HCT116 (cell line): ENCODE measurements around the gene RPN1. TPM values are rescaled to one million over a fixed set of nuclear protein-coding genes. Genes with fewer than 3 reads are reported as not detected.
A peak's percentile ranks its signal among the peaks of the same experiment; 100 is the strongest.
"Not testable (repeated sequence)": the region's sequence is repeated elsewhere in the genome, so short reads cannot be mapped to it uniquely, and the experiment has no call there.

Experiments
- ATAC-seq: fragments of 200-7000 bp; cut with Tn5 transposase; 2 replicates; pipeline ENCODE4 v1.9.1; 2020; ENCODE audit warnings: mild to moderate bottlenecking, moderate library complexity
- BruUV-seq: library from RNA; stranded (reverse); fragments of 400-500 nt; replicated peaks from 2 replicates; lab custom pipeline; 2021; lab: Mats Ljungman, UMichigan
- CTCF ChIA-PET: fragments of 300-600 bp; sonication (Branson Sonifier 250); formaldehyde crosslinking; loops from one replicate; lab custom pipeline; 2021; ENCODE audit warnings: antibody characterized with exemption; lab: Charles Lee
- POLR2A ChIA-PET: fragments of 300-600, 350-600 bp; sonication (Branson Sonifier 250); formaldehyde crosslinking; loops from one replicate; lab custom pipeline; 2021; ENCODE audit warnings: antibody characterized with exemption; lab: Charles Lee
- RAD21 ChIA-PET, 2 experiments: fragments of 300-600 bp; sonication (Branson Sonifier 250); formaldehyde crosslinking; loops; one replicate each; lab custom pipeline; 2023; ENCODE audit warnings: low total read pairs in 2 of 2; ENCODE audit not compliant: uncharacterized antibody in 2 of 2, unreplicated experiment in 2 of 2, low non-redundant PET in 1 of 2; lab: Charles Lee
- DNase-seq: peaks from one replicate; pipeline ENCODE4 v3.0.0-alpha.2; 2010; ENCODE audit warnings: low read depth, low spot score
- H2AFZ ChIP-seq: fragments of 200-600 bp; shearing (Covaris generic), sonication (generic); 2 replicates; pipeline ENCODE4 v1.6.1; 2017; ENCODE audit warnings: low read depth, mixed run types, mixed read lengths, antibody characterized with exemption, low read length; ENCODE audit not compliant: poor library complexity, severe bottlenecking
- H3K27ac ChIP-seq: 2 replicates; pipeline ENCODE4 v1.5.1; 2012; ENCODE audit warnings: low read depth, low read length
- H3K27me3 ChIP-seq: fragments of 200-600 bp; sonication (generic); 2 replicates; pipeline ENCODE4 v1.6.1; 2016; ENCODE audit warnings: mixed run types, low read length, mixed read lengths; ENCODE audit not compliant: insufficient read depth
- H3K36me3 ChIP-seq, 2 experiments: fragments of 200-500 bp in 1 of 2; fragments of 200-600 bp in 1 of 2; sonication (Bioruptor generic) in 1 of 2; sonication (generic) in 1 of 2; 2 replicates each; pipeline versions ENCODE4 v1.5.1 to v1.6.1; 2014 to 2016; ENCODE audit warnings: low read length in 2 of 2, inconsistent platforms in 1 of 2, mixed read lengths in 1 of 2, mixed run types in 1 of 2; ENCODE audit not compliant: insufficient read depth in 2 of 2, control insufficient read depth in 1 of 2
- H3K4me1 ChIP-seq, 2 experiments: fragments of 200-600 bp in 1 of 2; sonication (generic) in 1 of 2; 2 replicates each; pipeline versions ENCODE4 v1.5.1 to v1.6.1; 2012 to 2017; ENCODE audit warnings: low read length in 2 of 2, inconsistent platforms in 1 of 2, mild to moderate bottlenecking in 1 of 2, mixed read lengths in 1 of 2, mixed run types in 1 of 2, moderate library complexity in 1 of 2; ENCODE audit not compliant: insufficient read depth in 2 of 2, control insufficient read depth in 1 of 2
- H3K4me2 ChIP-seq: fragments of 200-600 bp; sonication (generic); 2 replicates; pipeline ENCODE4 v1.6.1; 2017; ENCODE audit warnings: mixed run types, low read length, mixed read lengths
- H3K4me3 ChIP-seq, 2 experiments: fragments of 200-600 bp in 1 of 2; sonication (generic) in 1 of 2; replicated peaks in 1 of 2; 2 replicates each; pipeline ENCODE4 v1.5.1; 2011 to 2016; ENCODE audit warnings: low read length in 2 of 2, control low read depth in 1 of 2, low read depth in 1 of 2, mild to moderate bottlenecking in 1 of 2, mixed read lengths in 1 of 2, mixed run types in 1 of 2
- H3K79me2 ChIP-seq: fragments of 200-600 bp; sonication (generic); 2 replicates; pipeline ENCODE4 v1.6.1; 2017; ENCODE audit warnings: mild to moderate bottlenecking, mixed run types, low read length, moderate library complexity, mixed read lengths; ENCODE audit not compliant: insufficient read depth
- H3K9ac ChIP-seq: fragments of 200-600 bp; sonication (generic); 2 replicates; pipeline ENCODE4 v1.6.1; 2016; ENCODE audit warnings: low read length, mixed read lengths
- H3K9me2 ChIP-seq: fragments of 200-600 bp; sonication (generic), shearing (Covaris generic); 2 replicates; pipeline ENCODE4 v1.6.1; 2017; ENCODE audit warnings: mixed run types, mild to moderate bottlenecking, moderate library complexity; ENCODE audit not compliant: insufficient read depth
- H3K9me3 ChIP-seq, 2 experiments: fragments of 200-500 bp in 1 of 2; fragments of 200-600 bp in 1 of 2; sonication (Bioruptor generic) in 1 of 2; sonication (generic) in 1 of 2; 2 replicates each; pipeline ENCODE4 v1.6.1; 2014 to 2017; ENCODE audit warnings: low read length in 2 of 2, mixed read lengths in 2 of 2, inconsistent platforms in 1 of 2, low read depth in 1 of 2, mild to moderate bottlenecking in 1 of 2, mixed run types in 1 of 2, moderate library complexity in 1 of 2; ENCODE audit not compliant: control insufficient read depth in 1 of 2, insufficient read depth in 1 of 2
- H4K20me1 ChIP-seq: fragments of 200-600 bp; sonication (generic), shearing (Covaris generic); 2 replicates; pipeline ENCODE4 v1.6.1; 2017; ENCODE audit warnings: mixed run types, mild to moderate bottlenecking, moderate library complexity; ENCODE audit not compliant: insufficient read depth
- JUND ChIP-seq: IDR thresholded peaks from 2 replicates; pipeline ENCODE4 v1.6.1; 2012
- RAD21 ChIP-seq: IDR thresholded peaks from 2 replicates; pipeline ENCODE4 v1.6.1; 2012; ENCODE audit warnings: low read depth, mild to moderate bottlenecking
- intact Hi-C: fragments of 100-400 bp; cut with micrococcal nuclease; formaldehyde crosslinking; loops from 2 replicates; pipeline ENCODE4 v1.10.0; 2022
- total RNA-seq: library from RNA; stranded (reverse); gene quantifications from one replicate; pipeline ENCODE4 v1.2.1, GENCODE V29; 2021; ENCODE audit not compliant: unreplicated experiment
- TF ChIP-seq, protein P1 (sequence below), 3 experiments: fragments of 200-600 bp in 1 of 3; sonication (generic) in 1 of 3; IDR thresholded peaks in 2 of 3; conservative IDR thresholded peaks in 1 of 3; 2 replicates each; pipeline ENCODE4 v1.5.1; 2012 to 2017; ENCODE audit warnings: low read depth in 2 of 3, low read length in 2 of 3, antibody characterized with exemption in 1 of 3, borderline replicate concordance in 1 of 3, control low read depth in 1 of 3, mild to moderate bottlenecking in 1 of 3, mixed read lengths in 1 of 3, mixed run types in 1 of 3, moderate library complexity in 1 of 3; ENCODE audit not compliant: insufficient read depth in 1 of 3

RPN1 gene
- total RNA-seq, 1 experiment from 2014 or later, result 218 TPM

DNA sequence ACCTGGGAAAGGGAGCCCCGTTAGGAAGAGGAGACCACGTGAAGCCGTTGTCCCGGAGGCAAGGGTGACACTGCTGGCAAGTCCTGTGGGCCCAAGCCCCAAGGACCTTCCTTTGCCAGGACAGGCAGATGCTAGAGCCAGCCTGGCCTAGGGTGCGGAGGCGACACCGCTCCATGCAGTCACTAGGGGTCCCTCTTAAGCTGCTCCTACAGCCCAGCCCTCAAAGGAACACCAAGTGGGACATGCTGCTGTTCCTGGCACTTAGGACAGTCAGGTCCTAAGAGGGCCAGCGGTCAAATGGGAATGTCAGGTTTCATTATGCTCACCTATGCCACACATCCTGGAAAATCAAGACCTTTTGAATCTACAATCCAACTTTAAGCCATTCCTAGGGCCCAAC lies 59.7 kb downstream of the RPN1 start:
- Histone ChIP-seq H3K36me3 (no peaks in the 10 kb centered on the region), H3K9me3 (no peaks in the 10 kb centered on the region), H3K9me2 (no peaks in the 10 kb centered on the region), H3K4me2 (no peak overlapping the region), H2AFZ (no peak overlapping the region), H3K27me3 (no peaks in the 10 kb centered on the region), H3K4me3 (no peak overlapping the region), H3K9ac (no peak overlapping the region), H3K4me1 (peaks cover 0 to 5% of the 10 kb centered on the region in 2 experiments; a peak in 1 of 4 replicates), H4K20me1 (no peaks in the 10 kb centered on the region), H3K79me2 (no peaks in the 10 kb centered on the region), H3K27ac (no peak overlapping the region)
- no peak for DNase-seq
- POLR2A ChIA-PET, result no interaction called here
- no TSS peak for BruUV-seq
- CTCF ChIA-PET, result no interaction called here
- RAD21 ChIA-PET, result no interaction called here
- intact Hi-C loops, result no loop called here
- TF ChIP-seq, protein P1, sequence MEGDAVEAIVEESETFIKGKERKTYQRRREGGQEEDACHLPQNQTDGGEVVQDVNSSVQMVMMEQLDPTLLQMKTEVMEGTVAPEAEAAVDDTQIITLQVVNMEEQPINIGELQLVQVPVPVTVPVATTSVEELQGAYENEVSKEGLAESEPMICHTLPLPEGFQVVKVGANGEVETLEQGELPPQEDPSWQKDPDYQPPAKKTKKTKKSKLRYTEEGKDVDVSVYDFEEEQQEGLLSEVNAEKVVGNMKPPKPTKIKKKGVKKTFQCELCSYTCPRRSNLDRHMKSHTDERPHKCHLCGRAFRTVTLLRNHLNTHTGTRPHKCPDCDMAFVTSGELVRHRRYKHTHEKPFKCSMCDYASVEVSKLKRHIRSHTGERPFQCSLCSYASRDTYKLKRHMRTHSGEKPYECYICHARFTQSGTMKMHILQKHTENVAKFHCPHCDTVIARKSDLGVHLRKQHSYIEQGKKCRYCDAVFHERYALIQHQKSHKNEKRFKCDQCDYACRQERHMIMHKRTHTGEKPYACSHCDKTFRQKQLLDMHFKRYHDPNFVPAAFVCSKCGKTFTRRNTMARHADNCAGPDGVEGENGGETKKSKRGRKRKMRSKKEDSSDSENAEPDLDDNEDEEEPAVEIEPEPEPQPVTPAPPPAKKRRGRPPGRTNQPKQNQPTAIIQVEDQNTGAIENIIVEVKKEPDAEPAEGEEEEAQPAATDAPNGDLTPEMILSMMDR (IDR thresholded peaks at IDR 0.05 in 2 of 3, conservative IDR thresholded peaks at IDR 0.05 in 1 of 3; ENCODE audit: borderline replicate concordance in 1 of 3, insufficient read depth in 1 of 3, low read depth in 2 of 3, low read length in 2 of 3), result peak; percentile 44 to 60 (median 48); a peak in 5 of 6 replicates
- TF ChIP-seq RAD21 (peak; percentile 71), JUND (no peak)
- ATAC-seq, result peak; percentile 95

DNA sequence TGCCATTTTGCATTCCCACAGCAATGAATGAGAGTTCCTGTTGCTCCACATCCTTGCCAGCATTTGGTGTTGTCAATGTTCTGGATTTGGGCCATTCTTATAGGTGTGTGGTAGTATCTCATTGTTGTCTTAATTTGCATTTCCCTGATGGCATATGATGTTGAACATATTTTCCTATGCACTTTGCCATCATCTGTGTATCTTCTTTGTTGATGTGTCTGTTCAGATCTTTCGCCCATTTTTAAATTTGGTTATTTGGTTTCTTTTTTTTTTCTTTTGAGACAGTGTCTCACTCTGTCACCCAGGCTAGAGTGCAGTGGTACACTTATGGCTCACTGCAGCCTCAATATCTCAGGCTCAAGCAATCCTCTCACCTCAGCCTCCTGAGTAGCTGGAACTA lies 60.6 kb downstream of the RPN1 start:
- H3K36me3 ChIP-seq, H3K9me3 ChIP-seq, H3K4me1 ChIP-seq, H3K4me3 ChIP-seq, BruUV-seq, H3K27ac ChIP-seq, H3K79me2 ChIP-seq, H2AFZ ChIP-seq, RAD21 ChIA-PET, POLR2A ChIA-PET, DNase-seq, H4K20me1 ChIP-seq, ATAC-seq, H3K4me2 ChIP-seq, intact Hi-C loops, H3K9me2 ChIP-seq, CTCF ChIA-PET, H3K9ac ChIP-seq, H3K27me3 ChIP-seq: not testable (repeated sequence)
